Hepatocyte (in vitro differentiated cells): ENCODE results near the gene OAS3. TPM values are rescaled to one million over a fixed set of nuclear protein-coding genes. Genes with fewer than 3 reads are reported as not detected.

Source experiments
- DNase-seq: peaks from one replicate; pipeline ENCODE4 v3.0.0-alpha.2; 2016; ENCODE audit warnings: low spot score
- H2AFZ ChIP-seq: fragments of 200-600 bp; sonication (generic); 2 replicates; pipeline ENCODE4 v1.6.0; 2016; ENCODE audit warnings: antibody characterized with exemption, mild to moderate bottlenecking
- H3K27ac ChIP-seq: fragments of 200-600 bp; sonication (generic); 2 replicates; pipeline ENCODE4 v1.5.1; 2016; ENCODE audit warnings: mild to moderate bottlenecking
- H3K27me3 ChIP-seq: fragments of 200-600 bp; sonication (generic); 2 replicates; pipeline ENCODE4 v1.6.1; 2016
- H3K36me3 ChIP-seq: fragments of 200-600 bp; sonication (generic); replicated peaks from 2 replicates; pipeline ENCODE4 v1.5.1; 2016; ENCODE audit warnings: low read depth; ENCODE audit not compliant: insufficient read depth
- H3K4me1 ChIP-seq: fragments of 200-600 bp; sonication (generic); 2 replicates; pipeline ENCODE4 v1.5.1; 2016; ENCODE audit warnings: mild to moderate bottlenecking, moderate library complexity; ENCODE audit not compliant: insufficient read depth
- H3K4me2 ChIP-seq: fragments of 200-600 bp; sonication (generic); 2 replicates; pipeline ENCODE4 v1.6.0; 2016
- H3K4me3 ChIP-seq: fragments of 200-600 bp; sonication (generic); 2 replicates; pipeline ENCODE4 v1.5.1; 2016; ENCODE audit warnings: mild to moderate bottlenecking
- H3K79me2 ChIP-seq: fragments of 200-600 bp; sonication (generic); 2 replicates; pipeline ENCODE4 v1.6.0; 2017; ENCODE audit warnings: mild to moderate bottlenecking
- H3K9me2 ChIP-seq: fragments of 200-600 bp; sonication (generic); replicated peaks from 2 replicates; pipeline ENCODE4 v1.6.0; 2017; ENCODE audit warnings: mild to moderate bottlenecking; ENCODE audit not compliant: insufficient read depth
- H3K9me3 ChIP-seq: fragments of 200-600 bp; sonication (generic); 2 replicates; pipeline ENCODE4 v1.5.1; 2016; ENCODE audit warnings: low read depth, mild to moderate bottlenecking
- H4K20me1 ChIP-seq: fragments of 200-600 bp; sonication (generic); 2 replicates; pipeline ENCODE4 v1.6.0; 2016; ENCODE audit warnings: mild to moderate bottlenecking; ENCODE audit not compliant: insufficient read depth, poor library complexity, severe bottlenecking
- CTCF ChIP-seq: fragments of 200-600 bp; sonication (generic); IDR thresholded peaks from 2 replicates; pipeline ENCODE4 v1.5.1; 2016; ENCODE audit warnings: antibody characterized with exemption, mild to moderate bottlenecking; ENCODE audit not compliant: poor library complexity
- EZH2 ChIP-seq: fragments of 200-600 bp; sonication (generic); IDR thresholded peaks from 2 replicates; pipeline ENCODE4 v1.6.1; 2016; ENCODE audit warnings: antibody characterized with exemption, mild to moderate bottlenecking, borderline replicate concordance
- EZH2phosphoT487 ChIP-seq: fragments of 200-600 bp; sonication (generic); IDR thresholded peaks from one replicate; pipeline ENCODE4 v1.6.1; 2018; ENCODE audit warnings: antibody characterized with exemption, mild to moderate bottlenecking, low read depth, moderate library complexity; ENCODE audit not compliant: unreplicated experiment, severe bottlenecking
- WGBS: methylation state at CpG from one replicate; pipeline ENCODE4 v1.1.6; 2016; ENCODE audit warnings: low lambda C conversion rate; ENCODE audit errors: missing lambda C conversion rate; 5-methylcytosine and 5-hydroxymethylcytosine counted together
- polyA plus RNA-seq: library from polyadenylated mRNA; unstranded; fragments of >200 nt; fragmentation: Nextera tagmentation; extraction: Ambion mirVana; gene quantifications from 2 replicates; pipeline ENCODE4 v1.2.1, GENCODE V29; 2016
- total RNA-seq: library from RNA; depleted of rRNA; stranded (reverse); fragments of >200 nt; gene quantifications from 2 replicates; pipeline ENCODE4 v1.2.3, GENCODE V29; 2014

The OAS3 gene
- total and polyA plus RNA-seq, 2 experiments from 2014 or later: 6.6 to 15.0 TPM

- Histone ChIP-seq H3K27ac (no peak overlapping the region), H3K36me3 (no peaks in the 10 kb centered on the region), H3K79me2 (no peaks in the 10 kb centered on the region), H3K27me3 (peaks cover 3% of the 10 kb centered on the region), H3K4me1 (no peaks in the 10 kb centered on the region), H3K9me3 (no peaks in the 10 kb centered on the region), H4K20me1 (no peaks in the 10 kb centered on the region), H3K4me2 (no peak overlapping the region), H3K4me3 (no peak overlapping the region), H2AFZ (no peak overlapping the region), H3K9me2 (no peaks in the 10 kb centered on the region)
- 67% methylated on average over 2 of the region's 2 CpGs for WGBS
- TF ChIP-seq EZH2phosphoT487 (no peak), EZH2 (no peak), CTCF (no peak)
- DNase-seq: no peak
Observed at GRCh38 chr12:112892856-112893255, 45.4 kb upstream of the OAS3 start.

- no peak overlapping the region for H3K4me3 ChIP-seq
- H4K20me1 ChIP-seq: no peaks in the 10 kb centered on the region
- H3K9me3 ChIP-seq: no peaks in the 10 kb centered on the region
- no peak for DNase-seq
- H2AFZ ChIP-seq: no peak overlapping the region
- TF ChIP-seq CTCF: no peak
- H3K27ac ChIP-seq: no peak overlapping the region
- H3K9me2 ChIP-seq: no peaks in the 10 kb centered on the region
- no peaks in the 10 kb centered on the region for H3K36me3 ChIP-seq
- no peak overlapping the region for H3K4me2 ChIP-seq
- H3K27me3 ChIP-seq: peaks cover 3% of the 10 kb centered on the region
- H3K79me2 ChIP-seq: no peaks in the 10 kb centered on the region
- no peaks in the 10 kb centered on the region for H3K4me1 ChIP-seq
Observed at GRCh38 chr12:112894128-112894527, 44.1 kb upstream of the OAS3 start.

- no peaks in the 10 kb centered on the region for H4K20me1 ChIP-seq
- no peak overlapping the region for H3K27ac ChIP-seq
- H2AFZ ChIP-seq: no peak overlapping the region
- WGBS: 91% methylated on average over 6 of the region's 6 CpGs
- TF ChIP-seq CTCF (no peak), EZH2phosphoT487 (no peak), EZH2 (no peak)
- H3K4me3 ChIP-seq: no peak overlapping the region
- H3K27me3 ChIP-seq: peaks cover 3% of the 10 kb centered on the region
- H3K9me2 ChIP-seq: no peaks in the 10 kb centered on the region
- H3K36me3 ChIP-seq: no peaks in the 10 kb centered on the region
- H3K79me2 ChIP-seq: no peaks in the 10 kb centered on the region
- peaks cover 3% of the 10 kb centered on the region for H3K4me1 ChIP-seq
- no peak for DNase-seq
- H3K4me2 ChIP-seq: no peak overlapping the region
- H3K9me3 ChIP-seq: no peaks in the 10 kb centered on the region
Observed at GRCh38 chr12:112898380-112898779, 39.9 kb upstream of the OAS3 start.
